ENCODE measurements around the gene TDRD7.
"Not testable (repeated sequence)": the region's sequence is repeated elsewhere in the genome, so short reads cannot be mapped to it uniquely, and the experiment has no call there.

DNA sequence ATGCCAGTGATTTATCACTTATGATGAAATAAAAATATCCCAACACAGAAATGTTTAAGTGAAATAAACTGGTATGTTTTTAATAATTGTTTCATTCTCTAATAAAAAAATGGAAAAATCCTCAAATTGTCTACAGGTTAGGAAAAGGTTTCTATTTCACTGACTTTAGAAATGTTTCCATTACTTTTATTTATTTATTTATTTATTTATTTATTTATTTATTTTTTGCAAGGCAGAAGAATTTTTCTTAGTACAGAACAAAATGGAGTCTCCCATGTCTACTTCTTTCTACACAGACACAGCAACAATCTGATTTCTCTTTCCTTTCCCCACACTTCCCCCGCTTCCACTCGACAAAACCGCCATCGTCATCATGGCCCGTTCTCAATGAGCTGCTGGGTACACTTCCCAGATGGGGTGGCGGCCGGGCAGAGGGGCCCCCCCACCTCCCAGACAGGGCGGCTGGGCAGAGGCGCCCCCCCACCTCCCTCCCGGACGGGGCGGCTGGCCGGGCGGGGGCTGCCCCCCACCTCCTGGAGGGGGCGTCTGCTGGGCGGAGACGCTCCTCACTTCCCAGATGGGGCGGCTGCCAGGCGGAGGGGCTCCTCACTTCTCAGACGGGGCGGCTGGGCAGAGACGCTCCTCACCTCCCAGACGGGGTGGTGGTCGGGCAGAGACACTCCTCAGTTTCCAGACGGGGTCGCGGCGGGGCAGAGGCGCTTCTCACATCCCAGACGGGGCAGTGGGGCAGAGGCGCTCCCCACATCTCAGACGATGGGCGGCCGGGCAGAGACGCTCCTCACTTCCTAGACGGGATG, 85.9 kb downstream of the TDRD7 start:
- TF ChIP-seq CTCF, EZH2phosphoT487 (IDR thresholded peaks at IDR 0.05): not testable (repeated sequence)

Data from neural progenitor cell (in vitro differentiated cells).